ENCODE measurements around the gene NIPSNAP2. TPM values are rescaled to one million over a fixed set of nuclear protein-coding genes. Genes with fewer than 3 reads are reported as not detected.

NIPSNAP2 gene
- total and polyA plus RNA-seq, 10 of the 15 experiments (the other 5 are each of a cell fraction or from before 2014, with no cell fraction given): 24.7 to 88.5 (median 49.9) TPM

- TF ChIP-seq ZBTB40 (IDR thresholded peaks at IDR 0.05; ENCODE audit: borderline replicate concordance) (no peak; the same call in 1 of the 2 replicates), EZH2 (IDR thresholded peaks at IDR 0.05; ENCODE audit: borderline replicate concordance, control insufficient read depth, low read depth, low read length) (no peak), POU2F2 (IDR thresholded peaks at IDR 0.05; ENCODE audit: borderline replicate concordance, low read depth, low read length) (peak; percentile 88), IRF3 (IDR thresholded peaks at IDR 0.05) (no peak), YY1 (IDR thresholded peaks at IDR 0.05; ENCODE audit: low read depth, low read length) (0 out of 2 replicates have a peak, but pooled peaks have one; percentile 69), RELB (IDR thresholded peaks at IDR 0.05; ENCODE audit: low read depth) (peak; percentile 82), NR2C1 (IDR thresholded peaks at IDR 0.05) (peak; percentile 24; the same call in 1 of the 2 replicates), ESRRA (IDR thresholded peaks at IDR 0.05; ENCODE audit: low read length) (no peak), NFXL1 (IDR thresholded peaks at IDR 0.05; ENCODE audit: borderline replicate concordance) (no peak), MYC (IDR thresholded peaks at IDR 0.05; ENCODE audit: insufficient read depth, insufficient read length, insufficient replicate concordance, low read length, severe bottlenecking) (peak; percentile 89), EGR1 (IDR thresholded peaks at IDR 0.05; ENCODE audit: borderline replicate concordance in 1 of 2, low read depth in 2 of 2, low read length in 2 of 2) (peak; percentile 69 to 83), ZNF384 (IDR thresholded peaks at IDR 0.05; ENCODE audit: borderline replicate concordance, low read depth, low read length) (no peak)
- TF ChIP-seq, protein P1, sequence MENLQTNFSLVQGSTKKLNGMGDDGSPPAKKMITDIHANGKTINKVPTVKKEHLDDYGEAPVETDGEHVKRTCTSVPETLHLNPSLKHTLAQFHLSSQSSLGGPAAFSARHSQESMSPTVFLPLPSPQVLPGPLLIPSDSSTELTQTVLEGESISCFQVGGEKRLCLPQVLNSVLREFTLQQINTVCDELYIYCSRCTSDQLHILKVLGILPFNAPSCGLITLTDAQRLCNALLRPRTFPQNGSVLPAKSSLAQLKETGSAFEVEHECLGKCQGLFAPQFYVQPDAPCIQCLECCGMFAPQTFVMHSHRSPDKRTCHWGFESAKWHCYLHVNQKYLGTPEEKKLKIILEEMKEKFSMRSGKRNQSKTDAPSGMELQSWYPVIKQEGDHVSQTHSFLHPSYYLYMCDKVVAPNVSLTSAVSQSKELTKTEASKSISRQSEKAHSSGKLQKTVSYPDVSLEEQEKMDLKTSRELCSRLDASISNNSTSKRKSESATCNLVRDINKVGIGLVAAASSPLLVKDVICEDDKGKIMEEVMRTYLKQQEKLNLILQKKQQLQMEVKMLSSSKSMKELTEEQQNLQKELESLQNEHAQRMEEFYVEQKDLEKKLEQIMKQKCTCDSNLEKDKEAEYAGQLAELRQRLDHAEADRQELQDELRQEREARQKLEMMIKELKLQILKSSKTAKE (IDR thresholded peaks at IDR 0.05; ENCODE audit: low read depth, poor library complexity, severe bottlenecking): no peak
- TF ChIP-seq, protein P2, sequence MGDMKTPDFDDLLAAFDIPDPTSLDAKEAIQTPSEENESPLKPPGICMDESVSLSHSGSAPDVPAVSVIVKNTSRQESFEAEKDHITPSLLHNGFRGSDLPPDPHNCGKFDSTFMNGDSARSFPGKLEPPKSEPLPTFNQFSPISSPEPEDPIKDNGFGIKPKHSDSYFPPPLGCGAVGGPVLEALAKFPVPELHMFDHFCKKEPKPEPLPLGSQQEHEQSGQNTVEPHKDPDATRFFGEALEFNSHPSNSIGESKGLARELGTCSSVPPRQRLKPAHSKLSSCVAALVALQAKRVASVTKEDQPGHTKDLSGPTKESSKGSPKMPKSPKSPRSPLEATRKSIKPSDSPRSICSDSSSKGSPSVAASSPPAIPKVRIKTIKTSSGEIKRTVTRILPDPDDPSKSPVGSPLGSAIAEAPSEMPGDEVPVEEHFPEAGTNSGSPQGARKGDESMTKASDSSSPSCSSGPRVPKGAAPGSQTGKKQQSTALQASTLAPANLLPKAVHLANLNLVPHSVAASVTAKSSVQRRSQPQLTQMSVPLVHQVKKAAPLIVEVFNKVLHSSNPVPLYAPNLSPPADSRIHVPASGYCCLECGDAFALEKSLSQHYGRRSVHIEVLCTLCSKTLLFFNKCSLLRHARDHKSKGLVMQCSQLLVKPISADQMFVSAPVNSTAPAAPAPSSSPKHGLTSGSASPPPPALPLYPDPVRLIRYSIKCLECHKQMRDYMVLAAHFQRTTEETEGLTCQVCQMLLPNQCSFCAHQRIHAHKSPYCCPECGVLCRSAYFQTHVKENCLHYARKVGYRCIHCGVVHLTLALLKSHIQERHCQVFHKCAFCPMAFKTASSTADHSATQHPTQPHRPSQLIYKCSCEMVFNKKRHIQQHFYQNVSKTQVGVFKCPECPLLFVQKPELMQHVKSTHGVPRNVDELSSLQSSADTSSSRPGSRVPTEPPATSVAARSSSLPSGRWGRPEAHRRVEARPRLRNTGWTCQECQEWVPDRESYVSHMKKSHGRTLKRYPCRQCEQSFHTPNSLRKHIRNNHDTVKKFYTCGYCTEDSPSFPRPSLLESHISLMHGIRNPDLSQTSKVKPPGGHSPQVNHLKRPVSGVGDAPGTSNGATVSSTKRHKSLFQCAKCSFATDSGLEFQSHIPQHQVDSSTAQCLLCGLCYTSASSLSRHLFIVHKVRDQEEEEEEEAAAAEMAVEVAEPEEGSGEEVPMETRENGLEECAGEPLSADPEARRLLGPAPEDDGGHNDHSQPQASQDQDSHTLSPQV (IDR thresholded peaks at IDR 0.05): no peak
Observed at GRCh38 chr7:55951637-55952351, 12.6 kb upstream of the NIPSNAP2 start, which contains the start of gene MRPS17 (continued).
